ENCODE data around the gene C4orf51. TPM values are rescaled to one million over a fixed set of nuclear protein-coding genes. Genes with fewer than 3 reads are reported as not detected.
"Not testable (repeated sequence)": the region's sequence is repeated elsewhere in the genome, so short reads cannot be mapped to it uniquely, and the experiment has no call there.

The C4orf51 gene
- total RNA-seq = not detected in 2 replicates

- Mint-ChIP-seq H3K9me3 (peaks cover 10% of the 10 kb centered on the region), H3K36me3 (ENCODE audit: low read depth) (no peaks in the 10 kb centered on the region), H3K4me1 (ENCODE audit: low read depth) (no peaks in the 10 kb centered on the region), H3K27ac (no peak within 1 kb of the TSS), H3K4me3 (no peak within 1 kb of the TSS), H3K27me3 (ENCODE audit: insufficient read depth) (peaks cover 14% of the 10 kb centered on the region)
- intact Hi-C loops (cut with micrococcal nuclease) = loop anchor here (2.0 kb wide), 1 partner anchor 31 kb away; no protein-coding TSS in a partner anchor
- DNase-seq (ENCODE audit: low spot score) = no peak
These were observed at the start of gene C4orf51 for GRCh38 chr4:145679991-145680455. Gene C4orf51 (plus strand): TSS chr4:145680146. CDS start chr4:145680204, 58 bp downstream.

DNA sequence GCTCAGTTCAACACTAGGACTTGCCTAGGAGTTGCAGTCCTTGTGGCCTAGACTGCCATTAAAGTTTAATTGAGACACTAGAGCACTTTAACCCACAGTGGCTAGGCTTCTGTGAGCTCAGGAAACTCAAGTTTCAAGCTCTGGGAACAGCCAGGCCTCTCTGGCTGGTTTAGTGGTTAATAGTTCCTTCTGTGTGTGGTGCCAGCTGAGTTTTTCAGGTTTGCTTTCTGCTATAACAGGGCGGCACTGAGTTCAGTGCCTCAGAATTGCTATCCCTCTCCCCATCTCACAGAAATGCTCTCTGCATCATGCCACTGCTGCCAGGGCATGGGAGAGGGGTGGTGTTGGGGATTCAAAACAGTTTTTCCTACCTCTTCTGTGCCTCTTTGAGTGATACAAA, 44.8 kb upstream of the C4orf51 start:
- DNase-seq (ENCODE audit: low spot score) = no peak
- H3K4me1 Mint-ChIP-seq (ENCODE audit: low read depth) = peaks cover 6% of the 10 kb centered on the region
- no peak overlapping the region for H3K27ac Mint-ChIP-seq
- peaks cover 2% of the 10 kb centered on the region for H3K9me3 Mint-ChIP-seq
- peaks cover 16% of the 10 kb centered on the region for H3K36me3 Mint-ChIP-seq (ENCODE audit: low read depth)
- intact Hi-C loops (cut with micrococcal nuclease) = no loop called here
- no peaks in the 10 kb centered on the region for H3K27me3 Mint-ChIP-seq (ENCODE audit: insufficient read depth)
- H3K4me3 Mint-ChIP-seq = no peak overlapping the region

DNA sequence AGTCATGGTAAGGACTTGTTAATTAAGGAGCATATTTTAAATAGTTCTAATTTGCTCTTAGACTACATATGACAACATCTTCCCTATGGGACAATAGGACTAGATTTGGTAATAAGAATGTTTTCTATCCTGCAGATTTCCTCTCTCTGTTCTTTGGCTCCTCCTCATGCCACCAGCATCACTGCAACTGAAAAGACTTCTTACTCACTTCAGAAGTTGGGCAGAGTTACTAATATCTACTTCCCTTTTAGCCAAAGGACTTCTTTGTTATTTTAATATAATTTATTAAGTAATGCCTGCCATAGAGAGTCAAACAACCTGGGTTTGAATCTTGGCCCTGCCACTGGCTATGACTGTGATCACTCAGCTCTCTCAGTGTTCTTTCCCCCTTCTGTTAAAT, 44.3 kb upstream of the C4orf51 start:
- no peaks in the 10 kb centered on the region for H3K27me3 Mint-ChIP-seq (ENCODE audit: insufficient read depth)
- no peak overlapping the region for H3K4me3 Mint-ChIP-seq
- intact Hi-C loops (cut with micrococcal nuclease) = no loop called here
- H3K9me3 Mint-ChIP-seq = peaks cover 2% of the 10 kb centered on the region
- peaks cover 6% of the 10 kb centered on the region for H3K4me1 Mint-ChIP-seq (ENCODE audit: low read depth)
- H3K27ac Mint-ChIP-seq = no peak overlapping the region
- no peak for DNase-seq (ENCODE audit: low spot score)
- peaks cover 18% of the 10 kb centered on the region for H3K36me3 Mint-ChIP-seq (ENCODE audit: low read depth)

- intact Hi-C loops (cut with micrococcal nuclease) = no loop called here
- H3K36me3 Mint-ChIP-seq (ENCODE audit: low read depth) = peaks cover 19% of the 10 kb centered on the region
- no peak overlapping the region for H3K27ac Mint-ChIP-seq
- no peak for DNase-seq (ENCODE audit: low spot score)
- H3K27me3 Mint-ChIP-seq (ENCODE audit: insufficient read depth) = no peaks in the 10 kb centered on the region
- H3K9me3 Mint-ChIP-seq = no peaks in the 10 kb centered on the region
- peaks cover 15% of the 10 kb centered on the region for H3K4me1 Mint-ChIP-seq (ENCODE audit: low read depth)
- H3K4me3 Mint-ChIP-seq = no peak overlapping the region
These were observed 40.7 kb upstream of the C4orf51 start for GRCh38 chr4:145639186-145639698.

DNA sequence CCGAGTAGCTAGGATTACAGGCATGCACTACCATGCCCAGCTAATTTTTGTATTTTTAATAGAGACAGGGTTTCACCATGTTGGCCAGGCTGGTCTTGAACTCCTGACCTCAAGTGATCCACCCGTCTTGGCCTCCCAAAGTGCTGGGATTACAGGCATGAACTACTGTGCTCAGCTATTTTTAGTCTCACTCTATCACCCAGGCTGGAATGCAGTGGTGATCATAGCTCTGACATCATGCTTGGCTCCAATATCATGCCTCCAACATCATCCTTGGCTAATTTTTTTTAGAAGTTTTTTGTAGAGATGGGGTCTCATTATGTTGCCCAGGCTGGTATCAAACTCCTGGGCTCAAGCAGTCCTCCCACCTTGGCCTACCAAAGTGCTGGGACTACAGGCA, 39.7 kb upstream of the C4orf51 start:
- H3K27me3 Mint-ChIP-seq (ENCODE audit: insufficient read depth); intact Hi-C loops (cut with micrococcal nuclease); H3K27ac Mint-ChIP-seq; H3K9me3 Mint-ChIP-seq; H3K4me3 Mint-ChIP-seq; DNase-seq (ENCODE audit: low spot score): not testable (repeated sequence)
- Mint-ChIP-seq H3K4me1 (ENCODE audit: low read depth) (peaks cover 18% of the 10 kb centered on the region), H3K36me3 (ENCODE audit: low read depth) (peaks cover 22% of the 10 kb centered on the region)

GRCh38 chr4:145643295-145643694, 36.7 kb upstream of the C4orf51 start:
- H3K36me3 Mint-ChIP-seq (ENCODE audit: low read depth) = peaks cover 34% of the 10 kb centered on the region
- no peak for DNase-seq (ENCODE audit: low spot score)
- no peak overlapping the region for H3K27ac Mint-ChIP-seq
- intact Hi-C loops (cut with micrococcal nuclease) = no loop called here
- no peak overlapping the region for H3K4me3 Mint-ChIP-seq
- no peaks in the 10 kb centered on the region for H3K9me3 Mint-ChIP-seq
- H3K27me3 Mint-ChIP-seq (ENCODE audit: insufficient read depth) = no peaks in the 10 kb centered on the region
- H3K4me1 Mint-ChIP-seq (ENCODE audit: low read depth) = peaks cover 18% of the 10 kb centered on the region

- no peak overlapping the region for H3K27ac Mint-ChIP-seq
- no peak overlapping the region for H3K4me3 Mint-ChIP-seq
- intact Hi-C loops (cut with micrococcal nuclease) = loop anchor here (2.0 kb wide), 1 partner anchor 20 kb away; no protein-coding TSS in a partner anchor
- no peak for DNase-seq (ENCODE audit: low spot score)
- H3K9me3 Mint-ChIP-seq = no peaks in the 10 kb centered on the region
- H3K36me3 Mint-ChIP-seq (ENCODE audit: low read depth) = peaks cover 28% of the 10 kb centered on the region
- no peaks in the 10 kb centered on the region for H3K27me3 Mint-ChIP-seq (ENCODE audit: insufficient read depth)
- peaks cover 12% of the 10 kb centered on the region for H3K4me1 Mint-ChIP-seq (ENCODE audit: low read depth)
These were observed 35.2 kb upstream of the C4orf51 start for GRCh38 chr4:145644699-145645098.

DNA sequence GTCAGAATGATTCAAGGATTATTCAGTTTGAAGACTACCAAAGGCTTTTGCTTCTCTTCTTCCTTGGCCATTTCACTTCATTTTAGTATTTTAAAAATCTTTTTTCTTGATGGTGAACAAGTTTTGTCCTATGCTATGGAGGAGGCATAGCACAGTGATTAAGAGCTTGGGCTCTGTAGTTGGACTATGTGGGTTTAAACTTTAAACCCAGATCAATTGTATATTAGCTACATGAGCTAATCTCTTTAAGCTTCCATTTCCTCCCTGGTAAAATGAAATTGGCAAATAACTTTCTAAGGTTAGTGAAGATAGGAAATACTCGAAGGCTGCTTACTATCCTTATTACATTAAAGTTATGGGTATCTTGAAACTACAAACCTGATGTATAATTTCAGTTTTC, 23.8 kb upstream of the C4orf51 start:
- no peak for DNase-seq (ENCODE audit: low spot score)
- intact Hi-C loops (cut with micrococcal nuclease) = no loop called here
- H3K27ac Mint-ChIP-seq = no peak overlapping the region
- peaks cover 58% of the 10 kb centered on the region for H3K36me3 Mint-ChIP-seq (ENCODE audit: low read depth)
- H3K4me1 Mint-ChIP-seq (ENCODE audit: low read depth) = no peaks in the 10 kb centered on the region
- H3K27me3 Mint-ChIP-seq (ENCODE audit: insufficient read depth) = no peaks in the 10 kb centered on the region
- no peak overlapping the region for H3K4me3 Mint-ChIP-seq
- peaks cover 28% of the 10 kb centered on the region for H3K9me3 Mint-ChIP-seq

- H3K4me3 Mint-ChIP-seq = no peak overlapping the region
- H3K4me1 Mint-ChIP-seq (ENCODE audit: low read depth) = no peaks in the 10 kb centered on the region
- intact Hi-C loops (cut with micrococcal nuclease) = no loop called here
- H3K27ac Mint-ChIP-seq = no peak overlapping the region
- peaks cover 47% of the 10 kb centered on the region for H3K36me3 Mint-ChIP-seq (ENCODE audit: low read depth)
- no peak for DNase-seq (ENCODE audit: low spot score)
- peaks cover 42% of the 10 kb centered on the region for H3K9me3 Mint-ChIP-seq
- no peaks in the 10 kb centered on the region for H3K27me3 Mint-ChIP-seq (ENCODE audit: insufficient read depth)
These were observed 19.9 kb upstream of the C4orf51 start for GRCh38 chr4:145660064-145660463.

- no peak for DNase-seq (ENCODE audit: low spot score)
- Mint-ChIP-seq H3K27me3 (ENCODE audit: insufficient read depth) (no peaks in the 10 kb centered on the region), H3K9me3 (peaks cover 36% of the 10 kb centered on the region), H3K27ac (no peak overlapping the region), H3K4me3 (no peak overlapping the region), H3K36me3 (ENCODE audit: low read depth) (peaks cover 23% of the 10 kb centered on the region), H3K4me1 (ENCODE audit: low read depth) (no peaks in the 10 kb centered on the region)
- intact Hi-C loops (cut with micrococcal nuclease) = no loop called here
These were observed 16.8 kb upstream of the C4orf51 start for GRCh38 chr4:145663194-145663593.

DNA sequence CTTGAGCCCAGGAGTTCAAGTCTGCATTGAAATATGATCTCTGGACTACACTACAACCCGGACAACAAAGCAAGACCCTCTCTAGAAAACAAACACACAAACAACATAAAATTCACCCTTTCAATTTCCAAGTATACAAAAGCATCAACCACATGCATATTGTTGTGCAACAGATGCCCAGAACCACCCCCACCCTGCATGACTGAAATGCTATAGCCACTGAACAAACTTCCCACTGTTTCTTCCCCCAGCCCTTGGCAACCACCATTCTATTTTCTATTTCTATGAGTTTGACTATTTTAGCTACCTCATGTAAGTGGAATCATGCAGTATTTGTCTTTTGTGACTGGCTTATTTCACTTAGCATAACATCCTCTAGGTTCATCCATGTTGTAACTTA, 14.2 kb upstream of the C4orf51 start:
- Mint-ChIP-seq H3K27ac (no peak overlapping the region), H3K4me3 (no peak overlapping the region), H3K27me3 (ENCODE audit: insufficient read depth) (no peaks in the 10 kb centered on the region), H3K36me3 (ENCODE audit: low read depth) (peaks cover 9% of the 10 kb centered on the region), H3K9me3 (peaks cover 25% of the 10 kb centered on the region), H3K4me1 (ENCODE audit: low read depth) (no peaks in the 10 kb centered on the region)
- intact Hi-C loops (cut with micrococcal nuclease) = no loop called here
- DNase-seq (ENCODE audit: low spot score) = no peak

GRCh38 chr4:145670422-145670821, 9.5 kb upstream of the C4orf51 start:
- H3K9me3 Mint-ChIP-seq = peaks cover 10% of the 10 kb centered on the region

DNA sequence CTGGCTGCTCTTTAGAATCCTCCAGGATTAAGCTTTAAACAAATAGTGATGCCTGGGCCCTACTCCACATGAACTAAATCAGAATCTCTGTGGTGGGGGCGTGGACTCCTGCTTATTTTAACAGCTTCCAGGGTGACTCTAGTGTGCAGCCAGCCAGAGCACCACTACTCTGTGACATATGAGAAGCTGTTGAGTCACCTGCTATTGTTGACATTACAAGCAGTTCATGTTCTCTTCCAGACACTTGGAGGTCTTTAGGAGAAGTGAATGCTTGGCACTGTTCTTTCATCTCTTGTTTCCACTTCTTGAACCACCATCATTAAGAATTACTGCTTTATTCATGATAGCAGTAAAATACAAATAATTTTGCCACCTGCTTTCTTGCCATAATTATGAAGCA, 426 bp upstream of the C4orf51 start:
- Mint-ChIP-seq H3K9me3 (peaks cover 10% of the 10 kb centered on the region), H3K27me3 (ENCODE audit: insufficient read depth) (peaks cover 14% of the 10 kb centered on the region), H3K4me3 (no peak overlapping the region), H3K27ac (no peak overlapping the region), H3K4me1 (ENCODE audit: low read depth) (no peaks in the 10 kb centered on the region), H3K36me3 (ENCODE audit: low read depth) (no peaks in the 10 kb centered on the region)
- no peak for DNase-seq (ENCODE audit: low spot score)
- intact Hi-C loops (cut with micrococcal nuclease) = loop anchor here (2.0 kb wide), 1 partner anchor 31 kb away; no protein-coding TSS in a partner anchor

More at GRCh38 chr4:145670422-145670821, 9.5 kb upstream of the C4orf51 start:
- no peak overlapping the region for H3K27ac Mint-ChIP-seq
- no peaks in the 10 kb centered on the region for H3K36me3 Mint-ChIP-seq (ENCODE audit: low read depth)
- H3K27me3 Mint-ChIP-seq (ENCODE audit: insufficient read depth) = no peaks in the 10 kb centered on the region
- no peak overlapping the region for H3K4me3 Mint-ChIP-seq
- DNase-seq (ENCODE audit: low spot score) = no peak
- intact Hi-C loops (cut with micrococcal nuclease) = no loop called here
- no peaks in the 10 kb centered on the region for H3K4me1 Mint-ChIP-seq (ENCODE audit: low read depth)

DNA sequence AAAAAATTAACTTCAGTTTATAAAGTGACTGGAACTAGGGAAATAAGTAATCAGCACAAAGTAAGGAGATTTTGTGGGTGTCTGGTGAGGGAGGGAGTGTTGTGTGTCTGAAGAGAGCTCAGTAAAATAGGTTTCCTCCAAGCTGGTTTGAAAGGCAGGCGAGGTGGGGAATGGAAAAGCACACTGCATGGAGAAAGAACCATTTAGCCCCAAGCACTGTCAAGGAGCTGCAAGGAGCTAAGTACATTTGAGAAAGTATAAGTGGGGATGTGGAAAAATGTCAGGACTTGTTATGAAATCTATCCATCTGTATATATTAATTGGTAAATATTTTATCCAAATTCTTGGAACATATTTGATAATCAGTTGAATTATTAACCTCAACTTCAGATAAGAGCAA, 956 bp downstream of the C4orf51 start:
- no peaks in the 10 kb centered on the region for H3K4me1 Mint-ChIP-seq (ENCODE audit: low read depth)
- intact Hi-C loops (cut with micrococcal nuclease) = no loop called here
- no peak overlapping the region for H3K4me3 Mint-ChIP-seq
- DNase-seq (ENCODE audit: low spot score) = no peak
- no peaks in the 10 kb centered on the region for H3K36me3 Mint-ChIP-seq (ENCODE audit: low read depth)
- H3K27me3 Mint-ChIP-seq (ENCODE audit: insufficient read depth) = peaks cover 17% of the 10 kb centered on the region
- H3K9me3 Mint-ChIP-seq = peaks cover 10% of the 10 kb centered on the region
- no peak overlapping the region for H3K27ac Mint-ChIP-seq
